Tibial artery (tissue), 4 donors: ENCODE data around the gene RUNX1.

Source experiments
- DNase-seq, 2 donors: peaks; one replicate each; pipeline ENCODE4 v3.0.0-alpha.2; 2019
- H3K27ac ChIP-seq, 2 donors: fragments of 200-600 bp; sonication (generic) in 1 of 2; 1 replicate in 1 of 2; 2 replicates in 1 of 2; pipeline ENCODE4 v1.5.1; 2018 to 2019; ENCODE audit warnings: mild to moderate bottlenecking in 1 of 2
- H3K27me3 ChIP-seq, 2 donors: fragments of 200-600 bp; sonication (generic) in 1 of 2; one replicate each; pipeline versions ENCODE4 v1.5.1 to v1.6.0; 2016 to 2019
- H3K36me3 ChIP-seq, 3 donors: fragments of 200-600 bp; sonication (generic) in 2 of 3; one replicate each; pipeline ENCODE4 v1.5.1; 2016 to 2019; ENCODE audit warnings: mild to moderate bottlenecking in 2 of 3
- H3K4me1 ChIP-seq, 4 donors: fragments of 200-600 bp; sonication (generic) in 2 of 4; 1 replicate in 3 of 4; 2 replicates in 1 of 4; pipeline ENCODE4 v1.5.1; 2016 to 2019
- H3K4me3 ChIP-seq, 2 donors: fragments of 200-600 bp; sonication (generic) in 1 of 2; 1 replicate in 1 of 2; 2 replicates in 1 of 2; pipeline ENCODE4 v1.5.1; 2018 to 2019; ENCODE audit warnings: mild to moderate bottlenecking in 2 of 2
- H3K9me3 ChIP-seq, 3 donors: fragments of 200-600 bp; sonication (generic) in 1 of 3; one replicate each; pipeline ENCODE4 v1.5.1; 2016 to 2019
- intact Hi-C: fragments of 100-400 bp; cut with DNase I; formaldehyde crosslinking; loops from one replicate; pipeline ENCODE4 v1.15.0; 2023; ENCODE audit warnings: low total_unique reads
- TF ChIP-seq, protein P1 (sequence below), 2 experiments: fragments of 200-600 bp in 1 of 2; fragments of 450-650 bp in 1 of 2; IDR thresholded peaks; one replicate each; pipeline ENCODE4 v1.5.1; 2017 to 2019; ENCODE audit warnings: antibody characterized with exemption in 2 of 2, mild to moderate bottlenecking in 1 of 2, moderate library complexity in 1 of 2

The RUNX1 gene

DNA sequence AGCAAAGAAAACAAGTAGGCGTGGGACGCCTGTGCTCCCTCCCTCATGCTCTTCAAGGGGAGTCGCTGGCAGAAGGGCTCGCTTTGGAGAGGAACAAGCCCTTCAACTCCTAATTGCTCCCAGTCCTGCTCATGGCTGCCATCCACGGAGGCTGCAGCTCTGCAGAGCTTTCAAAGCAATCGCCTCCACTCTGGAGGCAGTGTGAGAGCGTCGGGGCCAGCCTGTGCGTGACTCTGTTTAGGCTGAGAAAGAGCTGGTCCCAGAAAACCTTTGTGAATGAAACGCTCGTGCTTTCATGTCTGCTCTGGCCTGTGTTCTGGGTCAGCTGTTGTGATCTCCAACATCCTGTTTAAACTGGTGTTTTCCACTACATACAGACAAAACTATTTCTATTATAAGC lies 23.9 kb upstream of the RUNX1 start:
- H3K9me3 ChIP-seq, result no peaks in the 10 kb centered on the region
- TF ChIP-seq, protein P1, sequence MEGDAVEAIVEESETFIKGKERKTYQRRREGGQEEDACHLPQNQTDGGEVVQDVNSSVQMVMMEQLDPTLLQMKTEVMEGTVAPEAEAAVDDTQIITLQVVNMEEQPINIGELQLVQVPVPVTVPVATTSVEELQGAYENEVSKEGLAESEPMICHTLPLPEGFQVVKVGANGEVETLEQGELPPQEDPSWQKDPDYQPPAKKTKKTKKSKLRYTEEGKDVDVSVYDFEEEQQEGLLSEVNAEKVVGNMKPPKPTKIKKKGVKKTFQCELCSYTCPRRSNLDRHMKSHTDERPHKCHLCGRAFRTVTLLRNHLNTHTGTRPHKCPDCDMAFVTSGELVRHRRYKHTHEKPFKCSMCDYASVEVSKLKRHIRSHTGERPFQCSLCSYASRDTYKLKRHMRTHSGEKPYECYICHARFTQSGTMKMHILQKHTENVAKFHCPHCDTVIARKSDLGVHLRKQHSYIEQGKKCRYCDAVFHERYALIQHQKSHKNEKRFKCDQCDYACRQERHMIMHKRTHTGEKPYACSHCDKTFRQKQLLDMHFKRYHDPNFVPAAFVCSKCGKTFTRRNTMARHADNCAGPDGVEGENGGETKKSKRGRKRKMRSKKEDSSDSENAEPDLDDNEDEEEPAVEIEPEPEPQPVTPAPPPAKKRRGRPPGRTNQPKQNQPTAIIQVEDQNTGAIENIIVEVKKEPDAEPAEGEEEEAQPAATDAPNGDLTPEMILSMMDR (IDR thresholded peaks at IDR 0.05), result no peak
- no peaks in the 10 kb centered on the region for H3K27me3 ChIP-seq
- intact Hi-C loops, result no loop called here
- H3K4me1 ChIP-seq, result peaks cover 0 to 6% (median 0%) of the 10 kb centered on the region in 4 donors
- no peaks in the 10 kb centered on the region for H3K36me3 ChIP-seq
- H3K27ac ChIP-seq, result peak overlapping the region in 1 of 2 donors; percentile 2
- DNase-seq, result no peak
- no peak overlapping the region for H3K4me3 ChIP-seq

DNA sequence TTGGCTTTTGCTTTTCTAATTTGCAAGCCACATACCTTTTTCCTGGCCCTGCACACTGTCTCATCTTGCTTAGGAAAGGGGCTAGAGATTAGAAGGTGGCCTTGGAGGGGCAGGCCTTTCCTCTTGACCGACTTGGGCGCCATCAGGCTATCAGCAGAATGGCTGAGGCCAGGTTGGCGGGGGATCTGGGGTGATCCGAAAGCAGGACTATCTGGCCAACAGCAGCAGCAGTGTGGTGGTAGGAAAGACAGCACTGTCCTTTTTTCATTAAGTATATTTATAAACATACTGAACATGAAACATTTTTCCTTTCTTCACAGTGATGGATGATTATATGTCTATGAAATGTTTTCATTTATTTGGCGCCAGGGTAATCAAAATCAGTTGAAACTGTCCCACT lies 23.5 kb upstream of the RUNX1 start:
- DNase-seq, result no peak
- no peaks in the 10 kb centered on the region for H3K9me3 ChIP-seq

DNA sequence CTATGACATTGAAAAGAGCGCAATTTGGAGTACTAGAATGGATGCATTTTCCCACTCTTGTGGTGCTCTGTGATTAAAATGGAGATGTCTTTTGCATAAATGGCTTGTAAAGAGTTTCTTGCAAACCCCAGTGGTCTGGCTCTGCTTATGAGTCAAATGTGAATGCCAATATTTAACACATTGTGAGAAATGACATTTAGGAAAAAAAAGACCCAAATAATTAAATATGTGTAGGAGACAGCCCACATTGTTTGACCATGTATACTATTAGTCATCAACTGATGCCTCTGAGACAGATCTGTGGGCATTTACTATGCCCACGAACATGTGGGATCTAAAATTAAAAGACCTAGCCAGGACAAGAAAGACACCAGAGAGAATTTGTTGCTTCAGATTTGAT lies 22.2 kb upstream of the RUNX1 start:
- H3K36me3 ChIP-seq, result no peaks in the 10 kb centered on the region
- TF ChIP-seq, protein P1 (IDR thresholded peaks at IDR 0.05), result no peak
- H3K27ac ChIP-seq, result no peak overlapping the region
- intact Hi-C loops, result no loop called here
- peaks cover 0 to 6% (median 0%) of the 10 kb centered on the region in 4 donors for H3K4me1 ChIP-seq
- no peaks in the 10 kb centered on the region for H3K27me3 ChIP-seq
- DNase-seq, result no peak
- H3K9me3 ChIP-seq, result no peaks in the 10 kb centered on the region
- H3K4me3 ChIP-seq, result no peak overlapping the region

More for the DNA sequence above, 23.5 kb upstream of the RUNX1 start:
- Histone ChIP-seq H3K4me1 (peaks cover 0 to 6% (median 0%) of the 10 kb centered on the region in 4 donors), H3K27ac (peak overlapping the region in 1 of 2 donors; percentile 2), H3K4me3 (no peak overlapping the region), H3K36me3 (no peaks in the 10 kb centered on the region), H3K27me3 (no peaks in the 10 kb centered on the region)
- intact Hi-C loops, result no loop called here
- TF ChIP-seq, protein P1 (IDR thresholded peaks at IDR 0.05), result no peak

DNA sequence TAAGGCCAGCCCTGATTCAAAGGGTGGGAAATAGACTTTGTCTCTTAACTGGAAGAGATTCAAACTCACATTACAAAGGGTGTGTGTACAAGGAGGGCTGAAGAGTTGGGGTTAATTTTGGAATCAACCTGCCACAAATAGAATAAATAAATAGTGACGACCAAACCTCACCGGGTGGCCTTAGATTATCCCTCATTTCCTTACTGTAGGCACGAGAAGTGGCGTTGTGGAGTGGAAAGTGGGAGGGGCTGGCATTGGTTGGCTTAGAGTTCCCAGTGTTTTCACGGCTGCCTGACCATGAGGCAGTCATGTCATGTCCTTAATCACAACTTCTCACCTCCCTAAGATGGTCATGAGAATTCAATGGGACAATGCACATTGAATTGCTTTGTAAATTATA lies 21.3 kb upstream of the RUNX1 start:
- Histone ChIP-seq H3K4me3 (no peak overlapping the region), H3K27ac (no peak overlapping the region), H3K36me3 (no peaks in the 10 kb centered on the region), H3K4me1 (peaks cover 0 to 6% (median 0%) of the 10 kb centered on the region in 4 donors), H3K9me3 (no peaks in the 10 kb centered on the region), H3K27me3 (no peaks in the 10 kb centered on the region)
- intact Hi-C loops, result no loop called here
- TF ChIP-seq, protein P1 (IDR thresholded peaks at IDR 0.05), result no peak
- no peak for DNase-seq

DNA sequence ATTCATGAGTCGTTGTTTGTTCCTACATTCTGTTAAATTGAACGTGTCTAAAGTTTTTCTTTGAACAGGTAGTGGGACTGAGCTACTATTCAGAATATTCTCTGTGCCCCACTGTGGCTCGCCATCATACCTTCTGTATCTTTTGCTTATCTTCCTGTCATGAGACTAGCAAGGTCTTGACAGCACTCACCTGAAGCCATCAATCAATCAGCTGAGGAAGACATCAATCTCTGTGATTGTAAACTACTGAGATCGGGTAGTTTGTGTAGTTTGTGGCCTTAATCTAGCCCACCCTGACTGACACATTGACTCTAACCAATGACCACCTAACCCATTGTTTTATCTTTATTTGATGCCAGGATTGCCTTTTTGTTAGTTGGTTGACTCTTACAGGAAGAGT lies 17.7 kb upstream of the RUNX1 start:
- Histone ChIP-seq H3K4me3 (no peak overlapping the region), H3K27ac (no peak overlapping the region), H3K9me3 (no peaks in the 10 kb centered on the region), H3K27me3 (no peaks in the 10 kb centered on the region), H3K4me1 (no peaks in the 10 kb centered on the region), H3K36me3 (no peaks in the 10 kb centered on the region)
- intact Hi-C loops, result no loop called here
- TF ChIP-seq, protein P1 (IDR thresholded peaks at IDR 0.05), result no peak
- no peak for DNase-seq
